AG04449 (cell line): Measurements from ENCODE around the gene POLR3H.

Experiments
- CTCF ChIA-PET: fragments of 350-600 bp; formaldehyde crosslinking; extraction: SDS; loops from one replicate; lab custom pipeline; 2021; ENCODE audit warnings: antibody characterized with exemption; lab: Yijun Ruan, JAX
- POLR2A ChIA-PET: fragments of 400-600, 350-600 bp; formaldehyde crosslinking; extraction: SDS; loops from one replicate; lab custom pipeline; 2020; ENCODE audit warnings: antibody characterized with exemption, inconsistent platforms; lab: Yijun Ruan, JAX
- DNase-seq: peaks from one replicate; pipeline ENCODE4 v3.0.0-alpha.2; 2010; ENCODE audit warnings: low read depth, low spot score
- H3K4me3 ChIP-seq: 2 replicates; pipeline ENCODE4 v1.5.1; 2011; ENCODE audit warnings: low read depth, mild to moderate bottlenecking, control low read depth, low read length
- CTCF ChIP-seq: IDR thresholded peaks from one replicate; pipeline ENCODE4 v1.5.1; 2011; ENCODE audit warnings: mild to moderate bottlenecking, moderate library complexity, low read length, control low read depth, inconsistent platforms; ENCODE audit not compliant: insufficient read depth; ENCODE audit errors: missing control alignments

Gene POLR3H

GRCh38 chr22:41567512-41567768, 23.2 kb upstream of the POLR3H start:
- ChIA-PET CTCF (interaction anchor here (0.8 to 2.2 kb wide), 3 partner anchors 9 to 31 kb away, joined by 3 to 6 read pairs (median 3); no protein-coding TSS in a partner anchor), POLR2A (interaction anchor here (1.7 kb wide), 1 partner anchor 10 kb away, joined by 6 read pairs; no protein-coding TSS in a partner anchor)
- no peak for TF ChIP-seq CTCF
- no peak overlapping the region for H3K4me3 ChIP-seq
- DNase-seq, result no peak

DNA sequence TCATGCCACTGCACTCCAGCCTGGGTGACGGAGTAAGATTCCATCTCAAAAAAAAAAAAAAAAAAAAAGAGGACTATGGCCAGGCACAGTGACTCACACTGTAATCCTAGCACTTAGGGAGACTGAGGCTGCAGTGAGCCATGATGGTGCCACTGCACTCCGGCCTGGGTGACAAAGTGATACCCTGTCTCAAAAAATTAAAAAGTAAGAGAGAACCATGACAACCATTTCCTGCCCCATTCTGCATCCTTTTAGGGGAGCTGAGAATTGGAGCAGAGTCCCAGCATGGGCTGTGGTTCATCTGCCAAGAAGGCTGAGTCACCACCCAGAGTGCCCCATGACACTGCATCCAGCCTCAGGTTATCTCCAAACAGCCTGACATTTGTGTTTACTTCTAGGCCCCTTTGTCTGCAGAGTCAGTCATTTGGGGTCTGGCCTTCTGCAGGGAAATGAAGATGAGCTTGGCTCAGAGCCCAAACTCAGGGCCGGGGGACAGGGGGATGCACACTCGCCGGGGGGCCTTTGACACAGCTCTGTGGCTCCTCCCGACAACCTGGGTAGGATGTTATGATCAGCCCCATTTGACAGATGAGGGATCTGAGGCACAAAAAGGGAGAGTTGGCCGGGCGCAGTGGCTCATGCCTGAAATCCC, 21.3 kb upstream of the POLR3H start:
- TF ChIP-seq CTCF, result no peak
- no peak for DNase-seq
- POLR2A ChIA-PET, result interaction anchor here (0.7 kb wide), 1 partner anchor 22 kb away, joined by 3 read pairs; no protein-coding TSS in a partner anchor
- CTCF ChIA-PET, result interaction anchor here (0.6 to 2.3 kb wide), 3 partner anchors 11 to 542 kb away, joined by 3 to 6 read pairs (median 3); no protein-coding TSS in a partner anchor
- no peak overlapping the region for H3K4me3 ChIP-seq

DNA sequence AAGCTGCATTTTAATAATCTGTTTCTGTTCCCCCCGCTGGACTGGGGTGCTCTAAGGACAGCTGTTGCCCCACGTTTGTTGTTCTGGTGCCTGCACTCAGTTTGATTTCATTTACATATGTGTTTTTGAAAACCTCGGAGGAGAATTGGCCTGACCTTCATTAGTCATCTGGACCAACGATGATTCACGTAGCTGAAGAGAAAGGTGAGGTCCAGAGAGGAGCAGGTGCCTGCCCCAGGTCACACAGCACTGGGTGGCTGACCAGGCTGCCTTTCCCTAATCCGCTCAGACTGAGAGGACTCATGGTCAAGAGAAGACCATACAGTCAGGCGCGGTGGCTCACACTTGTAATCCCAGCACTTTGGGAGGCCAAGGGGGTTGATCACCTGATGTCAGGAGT, 20.3 kb upstream of the POLR3H start:
- no peak overlapping the region for H3K4me3 ChIP-seq
- no peak for DNase-seq
- CTCF ChIA-PET, result interaction anchor here (0.9 to 2.4 kb wide), 3 partner anchors 12 to 47 kb away, joined by 3 to 6 read pairs (median 5); no protein-coding TSS in a partner anchor
- POLR2A ChIA-PET, result interaction anchor here (2.2 kb wide), 1 partner anchor 25 kb away, joined by 17 read pairs; the partner anchor contains the start of gene PMM1
- TF ChIP-seq CTCF, result no peak

- CTCF ChIA-PET, result interaction anchor here (0.9 to 2.4 kb wide), 8 partner anchors 9 to 46 kb away, joined by 3 to 8 read pairs (median 6); partner anchors contain the start of gene POLR3H
- TF ChIP-seq CTCF, result no peak
- DNase-seq, result no peak
- peak overlapping the region; percentile 30 for H3K4me3 ChIP-seq
- POLR2A ChIA-PET, result interaction anchor here (2.2 kb wide), 1 partner anchor 26 kb away, joined by 17 read pairs; the partner anchor contains the start of gene PMM1
Measured at GRCh38 chr22:41563051-41563711, 18.9 kb upstream of the POLR3H start.

DNA sequence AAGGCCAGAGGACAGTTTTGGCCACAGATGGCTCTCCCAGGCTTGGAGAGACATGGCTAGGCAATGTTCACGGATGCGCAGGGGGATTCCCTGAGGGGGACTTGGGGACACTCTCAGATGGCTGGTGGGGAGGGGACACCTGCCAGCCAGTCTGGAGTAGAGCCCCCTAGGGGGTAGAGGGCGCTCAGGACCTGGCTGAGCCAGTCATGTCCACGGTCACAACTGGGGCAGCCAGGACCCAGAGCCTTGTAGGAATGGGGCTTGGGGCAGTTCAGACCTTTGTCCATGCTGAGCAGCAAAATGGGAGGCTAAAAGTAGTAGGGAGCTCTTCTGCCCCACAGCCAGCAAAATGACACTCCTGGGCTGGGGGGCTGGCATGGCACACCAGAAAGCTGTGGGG, 18.2 kb upstream of the POLR3H start:
- TF ChIP-seq CTCF, result no peak
- ChIA-PET POLR2A (interaction anchor here (2.2 kb wide), 1 partner anchor 27 kb away, joined by 17 read pairs; the partner anchor contains the start of gene PMM1), CTCF (interaction anchor here (0.9 to 1.7 kb wide), 7 partner anchors 8 to 34 kb away, joined by 3 to 8 read pairs (median 6); partner anchors contain the start of gene POLR3H)
- H3K4me3 ChIP-seq, result peak overlapping the region; percentile 24
- DNase-seq, result no peak

GRCh38 chr22:41561788-41562187, 17.5 kb upstream of the POLR3H start:
- CTCF ChIA-PET, result interaction anchor here (0.6 kb wide), 1 partner anchor 35 kb away, joined by 3 read pairs; no protein-coding TSS in a partner anchor
- DNase-seq, result no peak
- POLR2A ChIA-PET, result no interaction called here
- no peak for TF ChIP-seq CTCF
- H3K4me3 ChIP-seq, result peak overlapping the region; percentile 61
